Measurements from ENCODE around the gene TLCD3A. TPM values are rescaled to one million over a fixed set of nuclear protein-coding genes. Genes with fewer than 3 reads are reported as not detected.
A peak's percentile ranks its signal among the peaks of the same experiment; 100 is the strongest.
"Not testable (repeated sequence)": the region's sequence is repeated elsewhere in the genome, so short reads cannot be mapped to it uniquely, and the experiment has no call there.

The TLCD3A gene
- total RNA-seq, 2 experiments from 2014 or later = 8.3 to 11.7 TPM

DNA sequence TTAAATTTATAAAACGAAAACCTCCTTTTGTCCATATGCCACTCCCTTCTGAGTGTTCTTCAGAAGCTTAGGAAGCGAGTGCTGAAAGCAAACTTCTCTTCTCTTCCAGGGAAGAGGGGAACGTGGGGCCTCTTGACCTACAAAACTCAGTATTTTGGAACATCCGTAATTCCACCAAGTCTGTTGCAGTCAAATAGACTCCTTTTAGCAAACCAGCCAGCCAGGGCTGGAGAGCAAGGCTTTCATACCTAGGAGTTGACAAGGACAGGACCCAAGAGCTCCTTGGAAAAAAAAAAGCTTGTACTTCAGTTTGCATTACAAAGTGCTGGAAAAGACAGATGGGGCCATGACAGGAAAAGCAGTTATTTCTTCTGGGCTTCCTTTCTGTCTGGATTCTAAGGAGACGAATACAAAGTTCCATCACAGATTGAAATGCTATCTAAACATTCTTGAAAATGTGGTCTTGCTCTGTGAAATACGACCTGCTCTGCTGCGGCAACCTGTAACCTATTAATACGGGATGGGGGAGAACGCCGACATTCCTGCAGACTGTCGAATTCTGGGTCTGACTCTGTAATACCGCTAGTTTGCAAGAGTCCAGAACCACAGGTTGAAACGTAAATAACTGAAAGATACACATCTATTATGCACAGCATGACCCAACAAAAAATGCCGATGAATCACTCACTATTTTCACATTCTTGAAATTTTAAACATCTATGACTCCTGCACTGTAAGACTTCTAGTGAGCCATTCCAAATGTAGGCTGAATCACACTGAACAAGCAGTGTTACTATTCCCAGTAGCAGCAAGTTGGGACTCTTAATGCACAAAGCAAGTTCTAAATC, 38.4 kb upstream of the TLCD3A start:
- intact Hi-C loops (cut with micrococcal nuclease; ENCODE audit: unreplicated experiment) = loop anchor here (10.0 kb wide), 1 partner anchor 299 kb away; no protein-coding TSS in a partner anchor
- no peak for DNase-seq (ENCODE audit: low spot score)
- no peaks in the 10 kb centered on the region for H4K20me1 ChIP-seq (ENCODE audit: insufficient read depth, low read length)
- no peak overlapping the region for H2AFZ ChIP-seq (ENCODE audit: low read length)
- H3K4me3 ChIP-seq (ENCODE audit: low read depth, low read length, poor library complexity, severe bottlenecking) = no peak overlapping the region
- BruUV-seq (replicated peaks) = no TSS peak
- no peak overlapping the region for H3K27ac ChIP-seq (ENCODE audit: low read depth, low read length, poor library complexity, severe bottlenecking)
- no peak overlapping the region for H3K4me2 ChIP-seq (ENCODE audit: low read length)
- CTCF ChIA-PET (ENCODE audit: unreplicated experiment) = no interaction called here
- peaks cover 68% of the 10 kb centered on the region for H3K36me3 ChIP-seq (ENCODE audit: insufficient read depth, low read length)
- no peaks in the 10 kb centered on the region for H3K9me3 ChIP-seq (ENCODE audit: low read length)
- H3K79me2 ChIP-seq (ENCODE audit: insufficient read depth, low read depth, low read length) = no peaks in the 10 kb centered on the region
- TF ChIP-seq EZH2phosphoT487 (IDR thresholded peaks at IDR 0.05; ENCODE audit: borderline replicate concordance, low read depth, low read length) = no peak
- TF ChIP-seq, protein P1, sequence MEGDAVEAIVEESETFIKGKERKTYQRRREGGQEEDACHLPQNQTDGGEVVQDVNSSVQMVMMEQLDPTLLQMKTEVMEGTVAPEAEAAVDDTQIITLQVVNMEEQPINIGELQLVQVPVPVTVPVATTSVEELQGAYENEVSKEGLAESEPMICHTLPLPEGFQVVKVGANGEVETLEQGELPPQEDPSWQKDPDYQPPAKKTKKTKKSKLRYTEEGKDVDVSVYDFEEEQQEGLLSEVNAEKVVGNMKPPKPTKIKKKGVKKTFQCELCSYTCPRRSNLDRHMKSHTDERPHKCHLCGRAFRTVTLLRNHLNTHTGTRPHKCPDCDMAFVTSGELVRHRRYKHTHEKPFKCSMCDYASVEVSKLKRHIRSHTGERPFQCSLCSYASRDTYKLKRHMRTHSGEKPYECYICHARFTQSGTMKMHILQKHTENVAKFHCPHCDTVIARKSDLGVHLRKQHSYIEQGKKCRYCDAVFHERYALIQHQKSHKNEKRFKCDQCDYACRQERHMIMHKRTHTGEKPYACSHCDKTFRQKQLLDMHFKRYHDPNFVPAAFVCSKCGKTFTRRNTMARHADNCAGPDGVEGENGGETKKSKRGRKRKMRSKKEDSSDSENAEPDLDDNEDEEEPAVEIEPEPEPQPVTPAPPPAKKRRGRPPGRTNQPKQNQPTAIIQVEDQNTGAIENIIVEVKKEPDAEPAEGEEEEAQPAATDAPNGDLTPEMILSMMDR (conservative IDR thresholded peaks at IDR 0.05; ENCODE audit: low read length) = no peak
- H3K9me2 ChIP-seq (ENCODE audit: insufficient read depth, low read length) = no peaks in the 10 kb centered on the region
- no peaks in the 10 kb centered on the region for H3K4me1 ChIP-seq (ENCODE audit: insufficient read depth, low read length, poor library complexity, severe bottlenecking)
- POLR2A ChIA-PET = no interaction called here

- no peak overlapping the region for H3K27ac ChIP-seq (ENCODE audit: low read depth, low read length, poor library complexity, severe bottlenecking)
- intact Hi-C loops (cut with micrococcal nuclease; ENCODE audit: unreplicated experiment) = loop anchor here (10.0 kb wide), 1 partner anchor 302 kb away; no protein-coding TSS in a partner anchor
- TF ChIP-seq, protein P1 (conservative IDR thresholded peaks at IDR 0.05; ENCODE audit: low read length) = no peak
- no peak for TF ChIP-seq EZH2phosphoT487 (IDR thresholded peaks at IDR 0.05; ENCODE audit: borderline replicate concordance, low read depth, low read length)
- no peaks in the 10 kb centered on the region for H3K9me3 ChIP-seq (ENCODE audit: low read length)
- POLR2A ChIA-PET = no interaction called here
- TSS peak; percentile 32 for BruUV-seq (replicated peaks)
- CTCF ChIA-PET (ENCODE audit: unreplicated experiment) = no interaction called here
- no peak overlapping the region for H3K4me2 ChIP-seq (ENCODE audit: low read length)
- H2AFZ ChIP-seq (ENCODE audit: low read length) = no peak overlapping the region
- no peaks in the 10 kb centered on the region for H3K4me1 ChIP-seq (ENCODE audit: insufficient read depth, low read length, poor library complexity, severe bottlenecking)
- DNase-seq (ENCODE audit: low spot score) = no peak
- no peaks in the 10 kb centered on the region for H3K79me2 ChIP-seq (ENCODE audit: insufficient read depth, low read depth, low read length)
- no peaks in the 10 kb centered on the region for H4K20me1 ChIP-seq (ENCODE audit: insufficient read depth, low read length)
- no peaks in the 10 kb centered on the region for H3K9me2 ChIP-seq (ENCODE audit: insufficient read depth, low read length)
- H3K4me3 ChIP-seq (ENCODE audit: low read depth, low read length, poor library complexity, severe bottlenecking) = no peak overlapping the region
- peaks cover 57% of the 10 kb centered on the region for H3K36me3 ChIP-seq (ENCODE audit: insufficient read depth, low read length)
Observed at GRCh38 chr17:696369-696768, 36.0 kb upstream of the TLCD3A start.

- H3K4me2 ChIP-seq (ENCODE audit: low read length) = no peak overlapping the region
- H3K27ac ChIP-seq (ENCODE audit: low read depth, low read length, poor library complexity, severe bottlenecking) = no peak overlapping the region
- no peak for TF ChIP-seq EZH2phosphoT487 (IDR thresholded peaks at IDR 0.05; ENCODE audit: borderline replicate concordance, low read depth, low read length)
- TF ChIP-seq, protein P1 (conservative IDR thresholded peaks at IDR 0.05; ENCODE audit: low read length) = no peak
- no peaks in the 10 kb centered on the region for H3K9me2 ChIP-seq (ENCODE audit: insufficient read depth, low read length)
- POLR2A ChIA-PET = interaction anchor here (0.9 kb wide), 1 partner anchor 15 kb away, joined by 3 read pairs; no protein-coding TSS in a partner anchor
- no peak overlapping the region for H2AFZ ChIP-seq (ENCODE audit: low read length)
- CTCF ChIA-PET (ENCODE audit: unreplicated experiment) = interaction anchor here (0.8 kb wide), 1 partner anchor 95 kb away, joined by 3 read pairs; no protein-coding TSS in a partner anchor
- no peaks in the 10 kb centered on the region for H4K20me1 ChIP-seq (ENCODE audit: insufficient read depth, low read length)
- no peaks in the 10 kb centered on the region for H3K4me1 ChIP-seq (ENCODE audit: insufficient read depth, low read length, poor library complexity, severe bottlenecking)
- no peaks in the 10 kb centered on the region for H3K9me3 ChIP-seq (ENCODE audit: low read length)
- no peaks in the 10 kb centered on the region for H3K79me2 ChIP-seq (ENCODE audit: insufficient read depth, low read depth, low read length)
- H3K36me3 ChIP-seq (ENCODE audit: insufficient read depth, low read length) = peaks cover 46% of the 10 kb centered on the region
- intact Hi-C loops (cut with micrococcal nuclease; ENCODE audit: unreplicated experiment) = loop anchor here (10.0 kb wide), 1 partner anchor 303 kb away; no protein-coding TSS in a partner anchor
- no peak overlapping the region for H3K4me3 ChIP-seq (ENCODE audit: low read depth, low read length, poor library complexity, severe bottlenecking)
- no TSS peak for BruUV-seq (replicated peaks)
- no peak for DNase-seq (ENCODE audit: low spot score)
Observed at GRCh38 chr17:697682-698081, 34.7 kb upstream of the TLCD3A start.

- not testable (repeated sequence) for BruUV-seq (replicated peaks); DNase-seq (ENCODE audit: low spot score); H3K9me3 ChIP-seq (ENCODE audit: low read length); H3K27ac ChIP-seq (ENCODE audit: low read depth, low read length, poor library complexity, severe bottlenecking); H2AFZ ChIP-seq (ENCODE audit: low read length); H3K4me2 ChIP-seq (ENCODE audit: low read length); H3K79me2 ChIP-seq (ENCODE audit: insufficient read depth, low read depth, low read length); H3K9me2 ChIP-seq (ENCODE audit: insufficient read depth, low read length); H4K20me1 ChIP-seq (ENCODE audit: insufficient read depth, low read length); H3K4me3 ChIP-seq (ENCODE audit: low read depth, low read length, poor library complexity, severe bottlenecking); H3K4me1 ChIP-seq (ENCODE audit: insufficient read depth, low read length, poor library complexity, severe bottlenecking)
- ChIA-PET CTCF (ENCODE audit: unreplicated experiment) (interaction anchor here (0.8 kb wide), 1 partner anchor 96 kb away, joined by 3 read pairs; no protein-coding TSS in a partner anchor), POLR2A (interaction anchor here (0.7 to 0.9 kb wide), 2 partner anchors 9 to 14 kb away, joined by 3 to 5 read pairs; no protein-coding TSS in a partner anchor)
- H3K36me3 ChIP-seq (ENCODE audit: insufficient read depth, low read length) = peaks cover 44% of the 10 kb centered on the region
- intact Hi-C loops (cut with micrococcal nuclease; ENCODE audit: unreplicated experiment) = loop anchor here (10.0 kb wide), 1 partner anchor 303 kb away; no protein-coding TSS in a partner anchor
Observed at GRCh38 chr17:698096-698495, 34.3 kb upstream of the TLCD3A start.
